Esophagus muscularis mucosa (tissue), 4 donors: Measurements from ENCODE around the gene CDK14. TPM values are rescaled to one million over a fixed set of nuclear protein-coding genes. Genes with fewer than 3 reads are reported as not detected.

Source experiments
- DNase-seq: peaks from one replicate; pipeline ENCODE4 v3.0.0-alpha.2; 2017; ENCODE audit errors: extremely low spot score
- H3K27ac ChIP-seq, 4 donors: fragments of 200-600 bp; sonication (generic); replicated peaks in 1 of 4; 1 replicate in 3 of 4; 2 replicates in 1 of 4; pipeline ENCODE4 v1.5.1; 2016 to 2019; ENCODE audit warnings: mild to moderate bottlenecking in 1 of 4
- H3K27me3 ChIP-seq, 4 donors: fragments of 200-600 bp; sonication (generic); one replicate each; pipeline versions ENCODE4 v1.5.1 to v1.6.0; 2016 to 2019
- H3K36me3 ChIP-seq, 4 donors: fragments of 200-600 bp; sonication (generic); one replicate each; pipeline ENCODE4 v1.5.1; 2016 to 2019
- H3K4me1 ChIP-seq, 4 donors: fragments of 200-600 bp; sonication (generic); one replicate each; pipeline ENCODE4 v1.5.1; 2016 to 2019
- H3K4me3 ChIP-seq, 4 donors: fragments of 200-600 bp; sonication (generic); 1 replicate in 2 of 4; 2 replicates in 2 of 4; pipeline ENCODE4 v1.5.1; 2016 to 2019; ENCODE audit warnings: mild to moderate bottlenecking in 4 of 4, moderate library complexity in 1 of 4
- H3K9me3 ChIP-seq, 4 donors: fragments of 200-600 bp; sonication (generic); 1 replicate in 3 of 4; 2 replicates in 1 of 4; pipeline ENCODE4 v1.5.1; 2016 to 2019
- EP300 ChIP-seq: sonication (generic); formaldehyde crosslinking; IDR thresholded peaks from one replicate; pipeline ENCODE4 v1.6.1; 2017; ENCODE audit warnings: antibody characterized with exemption
- POLR2A ChIP-seq: fragments of 450-650 bp; IDR thresholded peaks from one replicate; pipeline ENCODE4 v1.6.1; 2017; ENCODE audit warnings: antibody characterized with exemption, moderate library complexity, mild to moderate bottlenecking, low read depth
- POLR2AphosphoS5 ChIP-seq, 2 donors: sonication (generic); formaldehyde crosslinking; IDR thresholded peaks; one replicate each; pipeline ENCODE4 v1.6.1; 2017; ENCODE audit warnings: antibody characterized with exemption in 2 of 2
- WGBS: methylation state at CpG from one replicate; pipeline ENCODE4 v1.1.5; 2018; 5-methylcytosine and 5-hydroxymethylcytosine counted together
- intact Hi-C: fragments of 100-400 bp; cut with DNase I; formaldehyde crosslinking; loops from one replicate; pipeline ENCODE4 v1.15.1; 2023
- total RNA-seq, 4 donors: library from RNA; depleted of rRNA; stranded (reverse); fragments of >200 nt; gene quantifications; one replicate each; pipeline versions ENCODE4 v1.1.0 to v1.2.1, GENCODE V29; 2016
- TF ChIP-seq, protein P1 (sequence below), 3 experiments: fragments of 200-600 bp in 2 of 3; fragments of 450-650 bp in 1 of 3; sonication (generic) in 2 of 3; IDR thresholded peaks; one replicate each; pipeline ENCODE4 v1.5.1; 2017 to 2019; ENCODE audit warnings: antibody characterized with exemption in 3 of 3, mild to moderate bottlenecking in 2 of 3, moderate library complexity in 1 of 3

CDK14 gene
- total RNA-seq, 4 donors from 2014 or later = 9.6 to 17.7 (median 14.3) TPM

DNA sequence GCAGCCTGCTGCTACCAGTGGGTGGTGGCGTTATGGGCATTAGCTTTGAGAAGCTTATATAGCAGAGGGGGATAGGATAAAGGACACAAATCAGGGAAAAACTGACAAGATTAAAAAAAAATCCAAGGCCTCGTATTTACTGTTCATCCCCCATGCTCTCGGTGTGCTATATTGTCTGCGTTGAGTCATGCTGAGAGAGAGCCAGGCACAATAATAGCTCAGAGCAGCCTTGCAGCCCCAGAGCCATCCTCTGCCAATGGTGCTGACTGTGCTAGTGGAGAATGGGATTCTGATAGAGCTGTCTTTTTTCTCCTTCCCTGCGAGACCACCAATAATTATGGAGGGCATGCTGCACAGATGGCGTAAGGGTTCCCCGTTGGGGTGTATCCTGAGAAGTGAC is 616.5 kb downstream of the CDK14 start:
- intact Hi-C loops = no loop called here
- Histone ChIP-seq H3K4me1 (no peaks in the 10 kb centered on the region), H3K4me3 (no peak overlapping the region), H3K36me3 (peaks cover 0 to 7% (median 0%) of the 10 kb centered on the region in 4 donors), H3K9me3 (no peaks in the 10 kb centered on the region), H3K27ac (no peak overlapping the region), H3K27me3 (no peaks in the 10 kb centered on the region)
- DNase-seq = no peak
- TF ChIP-seq EP300 = no peak
- no peak for TF ChIP-seq POLR2A
- TF ChIP-seq, protein P1, sequence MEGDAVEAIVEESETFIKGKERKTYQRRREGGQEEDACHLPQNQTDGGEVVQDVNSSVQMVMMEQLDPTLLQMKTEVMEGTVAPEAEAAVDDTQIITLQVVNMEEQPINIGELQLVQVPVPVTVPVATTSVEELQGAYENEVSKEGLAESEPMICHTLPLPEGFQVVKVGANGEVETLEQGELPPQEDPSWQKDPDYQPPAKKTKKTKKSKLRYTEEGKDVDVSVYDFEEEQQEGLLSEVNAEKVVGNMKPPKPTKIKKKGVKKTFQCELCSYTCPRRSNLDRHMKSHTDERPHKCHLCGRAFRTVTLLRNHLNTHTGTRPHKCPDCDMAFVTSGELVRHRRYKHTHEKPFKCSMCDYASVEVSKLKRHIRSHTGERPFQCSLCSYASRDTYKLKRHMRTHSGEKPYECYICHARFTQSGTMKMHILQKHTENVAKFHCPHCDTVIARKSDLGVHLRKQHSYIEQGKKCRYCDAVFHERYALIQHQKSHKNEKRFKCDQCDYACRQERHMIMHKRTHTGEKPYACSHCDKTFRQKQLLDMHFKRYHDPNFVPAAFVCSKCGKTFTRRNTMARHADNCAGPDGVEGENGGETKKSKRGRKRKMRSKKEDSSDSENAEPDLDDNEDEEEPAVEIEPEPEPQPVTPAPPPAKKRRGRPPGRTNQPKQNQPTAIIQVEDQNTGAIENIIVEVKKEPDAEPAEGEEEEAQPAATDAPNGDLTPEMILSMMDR (IDR thresholded peaks at IDR 0.05) = no peak
- TF ChIP-seq POLR2AphosphoS5 (IDR thresholded peaks at IDR 0.05) = no peak
- WGBS = 94% methylated on average over 7 of the region's 7 CpGs

DNA sequence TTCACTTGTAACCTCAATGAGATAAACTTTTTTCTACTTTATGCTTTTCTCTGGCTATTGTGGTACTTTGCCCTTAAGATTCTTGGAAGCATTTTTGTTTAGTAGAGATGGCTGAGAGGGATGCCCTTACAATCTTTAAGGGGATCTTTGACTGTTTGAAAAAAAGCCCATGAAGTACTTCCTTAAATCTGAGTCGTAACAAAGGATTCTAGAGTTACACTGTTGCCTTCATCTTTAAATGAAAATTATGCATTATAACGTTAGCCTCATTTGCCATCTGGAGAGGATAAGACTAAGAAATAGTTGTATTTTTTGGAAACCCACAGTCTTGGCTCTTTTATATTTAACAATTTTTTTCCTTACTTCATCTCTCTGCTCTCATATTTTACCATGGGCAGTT is 630.3 kb downstream of the CDK14 start:
- no peak for DNase-seq
- 83% methylated on average over 2 of the region's 2 CpGs for WGBS
- Histone ChIP-seq H3K27ac (no peak overlapping the region), H3K36me3 (no peaks in the 10 kb centered on the region), H3K27me3 (no peaks in the 10 kb centered on the region), H3K4me3 (no peak overlapping the region), H3K9me3 (no peaks in the 10 kb centered on the region), H3K4me1 (no peaks in the 10 kb centered on the region)
- intact Hi-C loops = no loop called here
- no peak for TF ChIP-seq POLR2AphosphoS5 (IDR thresholded peaks at IDR 0.05)
- TF ChIP-seq EP300 = no peak
- TF ChIP-seq, protein P1 (IDR thresholded peaks at IDR 0.05) = no peak
- TF ChIP-seq POLR2A = no peak

DNA sequence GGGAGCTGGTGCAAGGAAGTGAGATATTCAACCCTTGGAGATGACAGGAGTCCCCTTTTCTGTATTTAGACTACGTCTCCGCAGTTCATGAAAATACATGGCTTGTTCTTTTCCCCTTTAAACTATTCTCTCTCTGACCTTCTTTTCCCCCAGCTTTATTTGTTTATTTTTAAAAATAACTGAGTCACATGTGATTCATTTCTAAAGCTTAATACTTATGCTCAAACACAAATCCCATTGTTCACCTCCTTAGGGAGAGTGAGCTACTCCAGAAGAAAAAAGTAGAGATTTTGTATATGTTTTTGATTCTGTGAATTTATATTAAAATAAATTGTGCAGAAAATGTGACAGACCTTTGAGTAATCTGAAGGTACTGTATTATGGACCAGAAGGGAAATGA is 632.2 kb downstream of the CDK14 start:
- no peak for TF ChIP-seq POLR2AphosphoS5 (IDR thresholded peaks at IDR 0.05)
- Histone ChIP-seq H3K4me1 (no peaks in the 10 kb centered on the region), H3K36me3 (no peaks in the 10 kb centered on the region), H3K4me3 (no peak overlapping the region), H3K27ac (no peak overlapping the region), H3K27me3 (no peaks in the 10 kb centered on the region), H3K9me3 (no peaks in the 10 kb centered on the region)
- no peak for DNase-seq
- intact Hi-C loops = no loop called here
- whole genome bisulfite sequencing = 93% methylated on average over 2 of the region's 2 CpGs

DNA sequence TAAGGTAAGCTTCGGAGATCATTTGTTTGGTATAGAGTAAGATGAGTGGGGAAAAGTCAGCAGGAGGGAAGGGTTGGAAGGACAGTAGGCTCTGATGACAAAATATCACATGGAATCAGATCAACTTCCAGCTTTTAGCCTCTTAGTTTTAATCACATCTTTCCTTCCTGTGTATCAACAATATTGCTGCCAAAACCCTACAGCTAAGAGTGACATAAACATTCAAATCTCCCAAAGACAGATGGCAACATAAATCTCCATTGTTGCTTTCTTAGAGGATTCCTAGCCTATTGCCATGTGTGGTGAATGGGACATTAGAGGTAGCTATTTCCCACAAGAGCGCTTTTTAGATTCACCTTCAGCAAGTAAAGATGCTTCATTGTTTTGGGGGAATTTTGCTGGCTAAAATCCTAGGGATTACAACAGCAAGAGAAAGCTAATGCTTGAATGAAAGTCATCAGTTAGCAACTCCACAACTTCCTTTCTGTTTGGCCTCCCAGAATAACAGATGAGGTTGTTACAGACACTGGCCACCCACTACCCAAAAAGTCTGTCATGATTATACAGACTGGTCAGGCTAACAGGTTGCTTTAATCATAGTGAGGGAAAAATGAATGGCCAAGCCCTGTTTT is 632.9 kb downstream of the CDK14 start:
- no peak for DNase-seq
- no peaks in the 10 kb centered on the region for H3K36me3 ChIP-seq
- H3K27me3 ChIP-seq = no peaks in the 10 kb centered on the region
- intact Hi-C loops = no loop called here
- no peak overlapping the region for H3K27ac ChIP-seq
- WGBS = 94% methylated on average over 2 of the region's 2 CpGs
- TF ChIP-seq EP300 (no peak), POLR2A (no peak), POLR2AphosphoS5 (IDR thresholded peaks at IDR 0.05) (no peak)
- TF ChIP-seq, protein P1 (IDR thresholded peaks at IDR 0.05) = no peak
- H3K9me3 ChIP-seq = no peaks in the 10 kb centered on the region
- H3K4me3 ChIP-seq = no peak overlapping the region
- H3K4me1 ChIP-seq = no peaks in the 10 kb centered on the region

DNA sequence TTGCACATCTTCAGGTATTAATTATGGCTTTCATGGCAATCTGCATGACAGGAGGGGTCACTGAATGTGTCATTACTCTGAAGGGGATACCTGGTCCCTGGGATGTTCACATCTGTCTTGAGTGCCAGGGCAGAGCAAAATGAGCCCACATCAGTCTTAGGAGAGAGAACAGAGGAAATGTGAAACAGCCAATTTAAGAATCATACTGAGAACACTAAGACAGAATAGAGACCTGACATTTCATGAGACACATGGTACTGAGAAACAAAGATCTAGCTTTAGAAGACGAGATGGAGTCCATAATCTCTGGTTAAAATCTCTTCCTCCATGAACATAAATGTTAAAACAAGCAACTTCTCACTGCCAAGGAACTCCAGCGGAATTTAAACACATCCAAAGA is 634.0 kb downstream of the CDK14 start:
- H3K4me1 ChIP-seq = no peaks in the 10 kb centered on the region
- intact Hi-C loops = no loop called here
- 88% methylated on average over 2 of the region's 2 CpGs for WGBS
- H3K9me3 ChIP-seq = no peaks in the 10 kb centered on the region
- H3K27ac ChIP-seq = no peak overlapping the region
- no peak for TF ChIP-seq EP300
- TF ChIP-seq POLR2A = no peak
- TF ChIP-seq POLR2AphosphoS5 (IDR thresholded peaks at IDR 0.05) = no peak
- TF ChIP-seq, protein P1 (IDR thresholded peaks at IDR 0.05) = no peak
- H3K36me3 ChIP-seq = no peaks in the 10 kb centered on the region
- no peak for DNase-seq
- no peak overlapping the region for H3K4me3 ChIP-seq
- no peaks in the 10 kb centered on the region for H3K27me3 ChIP-seq
